ENCODE data around the gene PACRG.

Gene PACRG

GRCh38 chr6:163226836-163227485 lies 499.2 kb downstream of the PACRG start:
- DNase-seq (ENCODE audit: low spot score): no peak
- in situ Hi-C loops (cut with MboI; ENCODE audit: low pct_unique_long_range_greater_than_20kb, low sequenced_read_pairs, unreplicated experiment): no loop called here
- no peak for TF ChIP-seq CTCF (IDR thresholded peaks at IDR 0.05; ENCODE audit: extremely low read depth, insufficient read depth, missing control alignments)

GRCh38 chr6:163228041-163228440 lies 500.3 kb downstream of the PACRG start:
- DNase-seq (ENCODE audit: low spot score): no peak
- TF ChIP-seq CTCF (IDR thresholded peaks at IDR 0.05; ENCODE audit: extremely low read depth, insufficient read depth, missing control alignments): no peak
- in situ Hi-C loops (cut with MboI; ENCODE audit: low pct_unique_long_range_greater_than_20kb, low sequenced_read_pairs, unreplicated experiment): no loop called here

- in situ Hi-C loops (cut with MboI; ENCODE audit: low pct_unique_long_range_greater_than_20kb, low sequenced_read_pairs, unreplicated experiment): no loop called here
- TF ChIP-seq CTCF (IDR thresholded peaks at IDR 0.05; ENCODE audit: extremely low read depth, insufficient read depth, missing control alignments): no peak
- DNase-seq (ENCODE audit: low spot score): no peak
Observed at GRCh38 chr6:163229050-163229449, 501.3 kb downstream of the PACRG start.

GRCh38 chr6:163230901-163231300 lies 503.1 kb downstream of the PACRG start:
- TF ChIP-seq CTCF (IDR thresholded peaks at IDR 0.05; ENCODE audit: extremely low read depth, insufficient read depth, missing control alignments): no peak
- no peak for DNase-seq (ENCODE audit: low spot score)
- in situ Hi-C loops (cut with MboI; ENCODE audit: low pct_unique_long_range_greater_than_20kb, low sequenced_read_pairs, unreplicated experiment): no loop called here

- no peak for TF ChIP-seq CTCF (IDR thresholded peaks at IDR 0.05; ENCODE audit: extremely low read depth, insufficient read depth, missing control alignments)
- in situ Hi-C loops (cut with MboI; ENCODE audit: low pct_unique_long_range_greater_than_20kb, low sequenced_read_pairs, unreplicated experiment): no loop called here
- DNase-seq (ENCODE audit: low spot score): no peak
Observed at GRCh38 chr6:163231356-163232014, 503.7 kb downstream of the PACRG start.

GRCh38 chr6:163232015-163232523 lies 504.3 kb downstream of the PACRG start:
- DNase-seq (ENCODE audit: low spot score): no peak
- in situ Hi-C loops (cut with MboI; ENCODE audit: low pct_unique_long_range_greater_than_20kb, low sequenced_read_pairs, unreplicated experiment): no loop called here
- TF ChIP-seq CTCF (IDR thresholded peaks at IDR 0.05; ENCODE audit: extremely low read depth, insufficient read depth, missing control alignments): no peak

Data from GM13977 (cell line).